HEK293T (cell line): ENCODE data around the gene MAST4.

ENCODE experiments used
- FOXK2 ChIP-seq: fragments of 450-650 bp; IDR thresholded peaks from 2 replicates; pipeline ENCODE4 v1.6.1; 2016; ENCODE audit warnings: mild to moderate bottlenecking
- SP1 ChIP-seq: fragments of 450-650 bp; IDR thresholded peaks from 2 replicates; pipeline ENCODE4 v1.6.1; 2017
- TARDBP ChIP-seq: fragments of 450-650 bp; IDR thresholded peaks from 2 replicates; pipeline ENCODE4 v1.6.1; 2016

- TF ChIP-seq TARDBP: no peak
- no peak for TF ChIP-seq FOXK2
- TF ChIP-seq SP1: no peak
Measured at GRCh38 chr5:67015541-67016191, 419.5 kb downstream of the MAST4 start.
